ENCODE results near the gene PLPPR2. TPM values are rescaled to one million over a fixed set of nuclear protein-coding genes. Genes with fewer than 3 reads are reported as not detected.
A peak's percentile ranks its signal among the peaks of the same experiment; 100 is the strongest.
"Not testable (repeated sequence)": the region's sequence is repeated elsewhere in the genome, so short reads cannot be mapped to it uniquely, and the experiment has no call there.

PLPPR2 gene
- total RNA-seq: 28.2 TPM

GRCh38 chr19:11355160-11356073, at the start of gene PLPPR2:
Gene PLPPR2 (plus strand): TSS chr19:11355432. CDS start chr19:11357674, 2,242 bp downstream.
- peak; percentile 87 for DNase-seq

DNA sequence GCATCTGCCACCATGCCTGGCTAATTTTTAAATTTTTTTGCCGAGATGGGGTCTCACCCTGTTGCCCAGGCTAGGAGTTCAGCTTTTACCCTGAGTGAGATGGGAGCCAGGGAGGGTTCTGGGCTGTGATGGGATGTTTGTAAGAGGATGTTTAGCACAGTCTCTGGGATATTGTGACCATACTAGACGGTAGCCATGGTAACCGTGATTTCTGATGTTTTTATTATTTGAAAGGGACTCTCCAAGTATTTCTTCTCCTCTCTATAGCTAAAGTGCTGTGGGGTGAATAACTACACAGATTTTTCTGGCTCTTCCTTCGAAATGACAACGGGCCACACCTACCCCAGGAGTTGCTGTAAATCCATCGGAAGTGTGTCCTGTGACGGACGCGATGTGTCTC, 48.9 kb upstream of the PLPPR2 start:
- DNase-seq: no peak

DNA sequence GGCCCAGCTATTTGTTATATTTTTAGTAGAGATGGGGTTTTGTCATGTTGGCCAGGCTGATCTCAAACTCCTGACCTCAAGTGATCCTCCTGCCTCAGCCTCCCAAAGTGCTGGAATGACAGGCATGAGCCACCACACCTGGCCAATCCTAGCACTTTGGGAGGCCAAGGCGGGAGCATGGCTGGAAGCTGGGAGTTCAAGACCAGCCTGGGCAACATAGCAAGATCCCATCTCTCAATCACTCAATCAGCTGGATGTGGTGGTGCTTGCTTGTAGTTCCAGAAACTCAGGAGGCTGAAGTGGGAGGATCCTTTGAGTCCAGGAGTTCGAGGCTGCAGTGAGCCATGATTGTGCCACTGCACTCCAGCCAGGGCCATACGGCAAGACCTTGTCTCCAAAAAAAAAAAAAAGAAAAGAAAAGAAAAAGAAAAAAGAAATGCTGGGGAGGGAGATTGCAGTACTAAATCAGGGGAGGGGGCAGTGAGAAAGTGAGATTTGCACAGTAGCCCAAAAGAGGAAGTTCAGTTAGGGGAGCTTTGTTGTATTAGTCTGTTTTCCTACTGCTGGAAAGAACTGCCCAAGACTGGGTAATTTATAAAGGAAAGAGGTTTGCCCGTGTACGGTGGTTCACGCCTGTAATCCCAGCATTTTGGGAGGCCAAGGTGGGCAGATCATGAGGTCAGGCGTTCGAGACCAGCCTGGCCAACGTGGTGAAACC, 34.8 kb upstream of the PLPPR2 start:
- not testable (repeated sequence) for DNase-seq

GRCh38 chr19:11321191-11322126, 33.8 kb upstream of the PLPPR2 start:
- no peak for DNase-seq

GRCh38 chr19:11322269-11323024, 32.8 kb upstream of the PLPPR2 start:
- DNase-seq: no peak

DNA sequence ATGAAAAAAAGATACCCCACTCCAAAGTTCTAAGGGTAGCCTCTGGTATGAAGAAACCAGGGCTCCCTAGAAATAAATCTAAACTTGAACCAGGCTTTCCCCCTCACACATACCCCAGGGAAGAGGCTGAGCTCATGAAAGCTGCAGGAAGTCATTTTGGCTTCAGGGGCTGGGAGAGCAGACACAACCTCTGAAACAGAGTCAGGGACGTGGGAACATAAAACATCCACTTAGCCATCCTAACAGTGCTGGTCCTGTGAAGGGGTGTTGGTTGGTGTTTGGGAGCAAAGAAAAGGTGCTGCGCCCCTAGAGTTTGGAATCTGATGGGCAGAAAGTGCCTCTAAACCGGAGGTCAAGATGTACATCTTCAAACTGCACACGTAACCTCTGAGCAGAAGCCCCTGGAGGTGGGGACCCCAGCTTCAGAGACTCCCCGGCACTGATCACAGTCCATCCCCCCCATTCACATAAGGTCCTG, 31.6 kb upstream of the PLPPR2 start:
- no peak for DNase-seq

- peak; percentile 31 for DNase-seq
These were observed 31.1 kb upstream of the PLPPR2 start for GRCh38 chr19:11324079-11324661.

DNA sequence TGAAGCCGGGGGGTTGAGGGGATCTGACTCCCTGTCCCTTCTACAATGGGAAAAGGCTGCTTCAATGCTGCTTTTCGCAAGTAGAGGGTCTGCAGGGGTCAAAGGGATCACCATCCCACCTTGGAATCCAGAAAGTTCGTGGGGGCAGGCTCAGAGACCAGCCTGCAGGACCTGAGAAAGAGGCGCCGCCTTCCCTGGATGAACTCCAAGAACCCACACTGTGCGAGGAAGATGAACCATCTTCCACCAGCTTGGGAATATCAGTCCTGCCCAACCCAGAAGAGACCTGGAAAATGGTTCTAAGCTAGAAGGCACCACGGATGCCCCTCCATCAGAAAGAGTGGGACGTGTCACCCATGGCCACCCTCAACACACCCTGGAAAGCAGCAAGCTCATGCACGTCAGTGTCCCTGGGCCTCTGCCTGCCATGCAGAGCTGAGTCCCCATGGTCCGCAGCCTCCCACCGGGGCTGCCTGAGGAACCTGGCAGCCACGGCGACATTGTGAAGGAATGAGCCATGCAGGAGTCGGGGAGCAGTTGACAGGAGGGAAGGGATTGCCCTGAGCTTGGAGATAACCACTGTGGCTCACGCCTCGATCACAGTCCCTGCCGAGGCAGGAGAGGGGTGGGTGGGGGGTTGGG, 30.4 kb upstream of the PLPPR2 start:
- DNase-seq: no peak

GRCh38 chr19:11325544-11325943, 29.7 kb upstream of the PLPPR2 start:
- no peak for DNase-seq

- DNase-seq: no peak
These were observed 25.1 kb upstream of the PLPPR2 start for GRCh38 chr19:11330127-11330526.

DNA sequence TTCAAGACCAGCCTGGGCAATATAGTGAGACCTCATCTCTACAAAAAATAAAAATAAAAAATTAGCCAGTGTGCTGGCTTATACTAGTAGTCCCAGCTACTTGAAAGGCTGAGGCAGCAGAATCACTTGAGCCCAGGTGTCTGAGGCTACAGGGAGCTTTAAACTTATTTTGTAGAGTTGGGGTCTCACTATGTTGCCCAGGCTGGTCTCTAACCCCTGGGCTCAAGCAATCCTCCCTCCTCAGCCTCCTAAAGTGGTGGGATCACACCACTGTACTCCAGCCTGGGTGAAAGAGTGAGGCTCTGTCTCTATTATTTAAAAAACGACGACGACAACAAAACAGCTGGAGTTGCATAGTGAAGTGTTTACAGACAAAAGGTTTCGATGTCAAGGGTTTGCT, 23.7 kb upstream of the PLPPR2 start:
- no peak for DNase-seq

GRCh38 chr19:11332822-11333221, 22.4 kb upstream of the PLPPR2 start:
- no peak for DNase-seq

- not testable (repeated sequence) for DNase-seq
These were observed 21.4 kb upstream of the PLPPR2 start for GRCh38 chr19:11333838-11334237.

- DNase-seq: no peak
These were observed 19.6 kb upstream of the PLPPR2 start for GRCh38 chr19:11335449-11336146.

DNA sequence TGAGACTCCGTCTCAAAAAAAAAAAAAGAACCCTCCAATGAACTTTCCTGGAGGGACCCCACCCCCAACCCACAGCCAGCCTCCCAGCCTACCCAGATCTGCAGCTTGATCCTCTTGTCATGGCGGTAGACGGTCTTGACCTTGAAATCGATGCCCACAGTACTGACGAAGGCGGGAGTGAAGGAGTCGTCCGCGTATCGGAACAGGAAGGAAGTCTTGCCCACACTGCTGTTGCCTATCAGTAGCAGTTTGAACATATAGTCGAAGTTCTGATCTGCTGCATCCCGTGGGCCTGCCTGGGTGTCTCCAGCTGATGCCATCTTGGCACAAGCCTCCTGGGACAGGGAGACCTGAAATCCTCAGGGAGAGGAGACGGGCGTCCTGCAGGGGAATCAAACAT, 18.2 kb upstream of the PLPPR2 start:
- DNase-seq: no peak

- no peak for DNase-seq
These were observed 17.1 kb upstream of the PLPPR2 start for GRCh38 chr19:11338121-11338520.

GRCh38 chr19:11338569-11339253, 16.5 kb upstream of the PLPPR2 start:
- no peak for DNase-seq

- DNase-seq: peak; percentile 82
These were observed 15.8 kb upstream of the PLPPR2 start, which contains the start of gene RAB3D for GRCh38 chr19:11339254-11340098. Gene RAB3D (minus strand): TSS chr19:11339657. CDS start chr19:11337399, 2,258 bp downstream.
